ENCODE results near the gene NELL2. TPM values are rescaled to one million over a fixed set of nuclear protein-coding genes. Genes with fewer than 3 reads are reported as not detected.

The NELL2 gene
- total RNA-seq, 1 donor from 2014 or later: 2.1 TPM

GRCh38 chr12:44497044-44497443 is 379.1 kb downstream of the NELL2 start:
- H3K27ac Mint-ChIP-seq: no peak overlapping the region

DNA sequence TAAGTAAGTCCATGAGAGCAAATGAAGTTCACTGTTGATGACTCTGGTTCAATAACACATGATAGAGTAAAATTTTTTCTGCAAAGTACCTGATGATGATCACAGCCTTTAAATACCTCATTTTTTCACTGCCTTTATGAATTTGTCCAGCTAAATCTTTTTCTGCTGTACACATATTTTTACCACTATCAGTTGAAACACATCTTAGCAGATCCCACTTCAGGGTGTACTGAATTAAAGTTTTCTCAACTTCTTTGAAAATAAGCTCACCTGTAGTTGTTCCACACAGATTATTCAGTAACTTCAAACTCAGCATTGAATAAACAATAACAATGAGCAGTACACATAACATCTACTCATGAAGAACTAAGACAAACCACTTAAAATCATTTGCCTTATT is 385.9 kb downstream of the NELL2 start:
- Mint-ChIP-seq H3K27ac (no peak overlapping the region), H3K27me3 (ENCODE audit: low read depth) (no peaks in the 10 kb centered on the region), H3K9me3 (peaks cover 29% of the 10 kb centered on the region), H3K36me3 (no peaks in the 10 kb centered on the region), H3K4me1 (no peaks in the 10 kb centered on the region), H3K4me3 (no peak overlapping the region)
- no peak for DNase-seq (ENCODE audit: low spot score in 2 of 2, unreplicated experiment in 2 of 2)
- TF ChIP-seq CTCF (IDR thresholded peaks at IDR 0.05; ENCODE audit: unreplicated experiment): no peak

More at GRCh38 chr12:44497044-44497443, 379.1 kb downstream of the NELL2 start:
- DNase-seq (ENCODE audit: low spot score in 2 of 2, unreplicated experiment in 2 of 2): no peak
- peak; percentile 16 for TF ChIP-seq CTCF (IDR thresholded peaks at IDR 0.05; ENCODE audit: unreplicated experiment)
- H3K27me3 Mint-ChIP-seq (ENCODE audit: low read depth): no peaks in the 10 kb centered on the region
- peaks cover 2% of the 10 kb centered on the region for H3K4me1 Mint-ChIP-seq
- H3K9me3 Mint-ChIP-seq: peaks cover 15% of the 10 kb centered on the region
- H3K4me3 Mint-ChIP-seq: no peak overlapping the region
- H3K36me3 Mint-ChIP-seq: no peaks in the 10 kb centered on the region

DNA sequence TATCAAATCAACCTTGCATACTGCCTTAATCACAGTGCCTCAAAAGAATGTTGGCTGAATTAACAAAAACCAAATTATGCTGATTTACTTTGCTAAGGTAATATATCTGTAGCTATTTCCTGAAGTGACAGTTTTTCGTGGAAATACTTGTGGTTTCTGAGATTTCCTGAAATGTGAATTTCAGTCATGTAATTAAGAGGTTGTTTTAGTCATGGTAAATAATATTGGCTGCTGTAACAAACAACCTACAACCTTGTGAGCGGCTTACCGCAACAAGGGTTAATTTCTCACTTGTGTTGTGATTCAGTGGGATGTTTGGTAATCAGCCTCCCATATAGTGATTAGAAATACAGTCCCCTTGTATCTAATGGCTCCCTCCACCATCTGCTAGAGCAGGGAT is 387.9 kb downstream of the NELL2 start:
- no peak for TF ChIP-seq CTCF (IDR thresholded peaks at IDR 0.05; ENCODE audit: unreplicated experiment)
- no peaks in the 10 kb centered on the region for H3K36me3 Mint-ChIP-seq
- DNase-seq (ENCODE audit: low spot score in 2 of 2, unreplicated experiment in 2 of 2): no peak

DNA sequence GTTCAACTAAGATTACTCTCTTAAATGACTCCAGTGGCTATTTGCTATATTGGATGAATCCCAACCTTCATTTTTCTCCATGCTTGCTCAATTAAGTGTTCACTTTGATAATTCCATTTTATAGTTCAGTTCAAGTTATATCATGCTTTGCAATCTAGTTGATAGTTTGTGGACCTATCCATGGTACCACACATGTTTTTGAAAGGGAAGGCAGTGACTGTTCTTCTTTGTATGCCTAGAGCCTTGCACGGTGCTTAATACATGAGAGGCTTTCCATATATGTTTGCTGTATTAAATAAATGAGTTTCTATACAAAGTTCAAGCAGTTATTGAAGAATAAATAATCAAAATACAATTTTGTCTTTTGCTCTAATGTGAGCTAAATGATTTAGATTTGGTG is 391.3 kb downstream of the NELL2 start:
- Mint-ChIP-seq H3K9me3 (peaks cover 55% of the 10 kb centered on the region), H3K36me3 (no peaks in the 10 kb centered on the region), H3K4me1 (no peaks in the 10 kb centered on the region), H3K27ac (no peak overlapping the region), H3K27me3 (ENCODE audit: low read depth) (no peaks in the 10 kb centered on the region), H3K4me3 (no peak overlapping the region)
- no peak for TF ChIP-seq CTCF (IDR thresholded peaks at IDR 0.05; ENCODE audit: unreplicated experiment)
- no peak for DNase-seq (ENCODE audit: low spot score in 2 of 2, unreplicated experiment in 2 of 2)

More for the DNA sequence above, 387.9 kb downstream of the NELL2 start:
- no peaks in the 10 kb centered on the region for H3K4me1 Mint-ChIP-seq
- H3K27ac Mint-ChIP-seq: no peak overlapping the region
- no peaks in the 10 kb centered on the region for H3K27me3 Mint-ChIP-seq (ENCODE audit: low read depth)
- no peak overlapping the region for H3K4me3 Mint-ChIP-seq
- H3K9me3 Mint-ChIP-seq: peaks cover 34% of the 10 kb centered on the region

DNA sequence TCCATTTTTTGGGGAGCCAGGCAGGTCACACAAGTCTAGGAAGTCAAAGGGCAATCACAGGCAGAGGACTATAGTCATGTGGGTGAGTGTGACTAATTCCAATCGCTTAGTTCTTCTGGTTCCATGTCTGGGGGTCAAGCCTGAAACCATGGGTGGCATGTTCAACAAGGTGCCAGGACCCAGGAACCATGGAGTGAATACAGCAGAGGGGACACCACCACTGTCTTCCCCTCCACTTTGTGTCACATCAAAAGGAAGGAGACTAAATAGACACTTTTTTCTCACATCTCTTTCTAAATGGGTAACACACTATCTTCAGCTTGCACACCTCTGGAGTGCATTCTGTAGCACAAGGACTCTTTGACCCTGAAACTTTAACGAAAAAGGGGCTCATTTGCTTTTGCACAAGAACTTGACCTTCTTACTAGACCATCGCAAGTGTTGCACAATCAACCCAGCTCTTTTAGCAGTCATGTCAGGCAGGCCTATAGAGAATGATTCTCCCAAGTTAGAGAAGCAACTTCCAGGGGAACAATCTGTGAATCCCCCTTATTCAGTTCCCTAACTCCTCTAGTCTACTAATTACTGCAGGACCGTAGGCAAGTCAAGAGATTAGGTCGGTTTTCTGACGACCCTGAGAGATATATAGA is 398.7 kb downstream of the NELL2 start:
- TF ChIP-seq CTCF (IDR thresholded peaks at IDR 0.05; ENCODE audit: unreplicated experiment): no peak
- no peaks in the 10 kb centered on the region for H3K36me3 Mint-ChIP-seq
- DNase-seq (ENCODE audit: low spot score in 2 of 2, unreplicated experiment in 2 of 2): no peak
- peaks cover 80% of the 10 kb centered on the region for H3K9me3 Mint-ChIP-seq
- no peak overlapping the region for H3K4me3 Mint-ChIP-seq
- no peaks in the 10 kb centered on the region for H3K27me3 Mint-ChIP-seq (ENCODE audit: low read depth)
- no peak overlapping the region for H3K27ac Mint-ChIP-seq
- H3K4me1 Mint-ChIP-seq: no peaks in the 10 kb centered on the region

All from mesothelial cell of epicardium (in vitro differentiated cells).